GM12878 (cell line): ENCODE data around the gene C4B. TPM values are rescaled to one million over a fixed set of nuclear protein-coding genes. Genes with fewer than 3 reads are reported as not detected.
A peak's percentile ranks its signal among the peaks of the same experiment; 100 is the strongest.

Source experiments
- ATF7 ChIP-seq: fragments of 450-650 bp; IDR thresholded peaks from 2 replicates; pipeline ENCODE4 v1.6.1; 2016; ENCODE audit warnings: low read depth, mild to moderate bottlenecking
- BMI1 ChIP-seq: fragments of 450-650 bp; IDR thresholded peaks from 2 replicates; pipeline ENCODE4 v1.6.1; 2016; ENCODE audit warnings: mild to moderate bottlenecking, moderate library complexity, borderline replicate concordance
- EGR1 ChIP-seq, 2 experiments: IDR thresholded peaks; 1 replicate in 1 of 2; 2 replicates in 1 of 2; pipeline ENCODE4 v1.6.1; 2011 to 2012; ENCODE audit warnings: low read depth in 2 of 2, low read length in 2 of 2, borderline replicate concordance in 1 of 2, mild to moderate bottlenecking in 1 of 2, moderate library complexity in 1 of 2
- KAT2A ChIP-seq: conservative IDR thresholded peaks from 2 replicates; pipeline ENCODE4 v1.6.1; 2011; ENCODE audit warnings: low read depth, low read length; ENCODE audit not compliant: control insufficient read depth
- MEF2B ChIP-seq: fragments of 450-650 bp; IDR thresholded peaks from 2 replicates; pipeline ENCODE4 v1.6.1; 2018; ENCODE audit warnings: mild to moderate bottlenecking, moderate library complexity; ENCODE audit not compliant: partially characterized antibody, poor library complexity, severe bottlenecking
- MYC ChIP-seq: IDR thresholded peaks from 2 replicates; pipeline ENCODE4 v1.6.1; 2011; ENCODE audit warnings: mild to moderate bottlenecking, low read length, moderate library complexity, inconsistent platforms; ENCODE audit not compliant: insufficient read depth, insufficient replicate concordance, insufficient read length, severe bottlenecking
- NR2C1 ChIP-seq: fragments of 450-650 bp; IDR thresholded peaks from 2 replicates; pipeline ENCODE4 v1.6.1; 2017; ENCODE audit warnings: antibody characterized with exemption, mild to moderate bottlenecking, moderate library complexity
- PAX5 ChIP-seq: IDR thresholded peaks from 2 replicates; pipeline ENCODE4 v1.6.1; 2011; ENCODE audit warnings: low read depth, low read length, borderline replicate concordance
- SIN3A ChIP-seq: IDR thresholded peaks from 2 replicates; pipeline ENCODE4 v1.6.1; 2012; ENCODE audit warnings: low read depth, low read length, improper control_type of control experiment
- SMAD1 ChIP-seq: fragments of 450-650 bp; IDR thresholded peaks from 2 replicates; pipeline ENCODE4 v1.6.1; 2018; ENCODE audit warnings: mild to moderate bottlenecking, low read depth; ENCODE audit not compliant: partially characterized antibody
- SMC3 ChIP-seq: IDR thresholded peaks from 2 replicates; pipeline ENCODE4 v1.6.1; 2011; ENCODE audit warnings: low read length, improper control_type of control experiment, borderline replicate concordance
- polyA plus RNA-seq, 11 experiments: library from polyadenylated mRNA; depleted of rRNA in 4 of 11; unstranded in 6 of 11; stranded (reverse) in 5 of 11; fragments of >200 nt; fragmentation: Nextera tagmentation in 4 of 11; fragmentation: Illumina TruSeq in 1 of 11; extraction: Ambion mirVana in 4 of 11; extraction: Trizol in 1 of 11; gene quantifications; 1 replicate in 1 of 11; 2 replicates in 10 of 11; pipeline versions ENCODE4 v1.2.1 to v1.2.3, GENCODE V29; 2011 to 2016; ENCODE audit warnings: inconsistent platforms in 2 of 11, missing spikeins in 2 of 11, low read depth in 1 of 11
- total RNA-seq, 4 experiments: library from RNA; depleted of rRNA in 3 of 4; stranded (reverse); fragments of >200 nt in 3 of 4; fragmentation: Illumina TruSeq in 1 of 4; extraction: Trizol in 1 of 4; gene quantifications; 2 replicates each; pipeline versions ENCODE4 v1.2.1 to v1.2.3, GENCODE V29; 2013 to 2021
- TF ChIP-seq, protein P1 (sequence below): fragments of 150-350 bp; IDR thresholded peaks from 2 replicates; pipeline ENCODE4 v1.6.1; 2016; ENCODE audit warnings: low read depth, low read length
- TF ChIP-seq, protein P2 (sequence below): IDR thresholded peaks from 2 replicates; pipeline ENCODE4 v1.6.1; 2011; ENCODE audit warnings: borderline replicate concordance, low read depth, mild to moderate bottlenecking, moderate library complexity, low read length; ENCODE audit not compliant: insufficient read depth, poor library complexity, severe bottlenecking
- TF ChIP-seq, protein P3 (sequence below): fragments of 450-650 bp; IDR thresholded peaks from 2 replicates; pipeline ENCODE4 v1.6.1; 2017; ENCODE audit warnings: mild to moderate bottlenecking, moderate library complexity
- TF ChIP-seq, protein P4 (sequence below): fragments of 450-650 bp; IDR thresholded peaks from 2 replicates; pipeline ENCODE4 v1.6.1; 2017; ENCODE audit warnings: mild to moderate bottlenecking
- TF ChIP-seq, protein P5 (sequence below): IDR thresholded peaks from 2 replicates; pipeline ENCODE4 v1.6.1; 2011; ENCODE audit warnings: low read depth, mild to moderate bottlenecking, low read length, moderate library complexity, borderline replicate concordance; ENCODE audit errors: extremely low read depth

C4B gene
- total and polyA plus RNA-seq, 10 of the 15 experiments (the other 5 are each of a cell fraction or from before 2014, with no cell fraction given) = 0.13 to 5.6 (median 1.7) TPM; not detected in 1

DNA sequence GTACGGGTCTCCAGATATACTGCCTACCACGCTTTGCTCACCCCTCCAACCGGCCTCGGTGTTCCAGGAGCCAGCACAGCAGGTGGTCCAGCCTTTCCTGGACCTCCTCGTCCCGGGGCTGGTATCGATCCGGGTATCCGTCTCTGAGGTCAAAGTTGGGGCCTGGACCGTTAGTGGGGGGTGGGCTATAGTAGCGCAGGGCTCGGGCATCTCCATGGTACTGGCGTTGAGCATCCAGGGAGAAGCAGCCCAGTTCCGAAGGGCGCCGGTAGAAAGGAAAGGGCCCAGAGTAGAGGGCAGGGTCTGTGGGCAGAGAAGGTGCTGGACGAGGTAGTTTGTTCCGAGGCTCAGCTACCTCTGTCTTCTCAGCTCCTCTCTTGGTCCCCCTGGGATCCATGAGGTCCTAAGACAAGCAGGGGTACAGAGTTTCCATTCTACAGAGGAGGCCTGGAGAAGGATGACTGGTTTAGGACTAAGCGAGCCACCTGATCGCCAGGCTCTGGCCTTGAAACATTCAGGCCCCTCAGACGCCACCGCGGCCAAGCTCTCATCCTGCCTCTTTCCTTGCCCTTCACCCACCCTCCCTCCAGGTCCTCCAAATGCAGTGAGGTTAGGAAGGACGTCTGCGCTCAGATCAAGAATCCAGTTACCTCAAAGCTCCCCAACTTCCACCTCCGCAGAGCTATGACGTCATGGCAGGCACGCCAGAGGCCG is 43.2 kb upstream of the C4B start (continued):
- TF ChIP-seq, protein P1, sequence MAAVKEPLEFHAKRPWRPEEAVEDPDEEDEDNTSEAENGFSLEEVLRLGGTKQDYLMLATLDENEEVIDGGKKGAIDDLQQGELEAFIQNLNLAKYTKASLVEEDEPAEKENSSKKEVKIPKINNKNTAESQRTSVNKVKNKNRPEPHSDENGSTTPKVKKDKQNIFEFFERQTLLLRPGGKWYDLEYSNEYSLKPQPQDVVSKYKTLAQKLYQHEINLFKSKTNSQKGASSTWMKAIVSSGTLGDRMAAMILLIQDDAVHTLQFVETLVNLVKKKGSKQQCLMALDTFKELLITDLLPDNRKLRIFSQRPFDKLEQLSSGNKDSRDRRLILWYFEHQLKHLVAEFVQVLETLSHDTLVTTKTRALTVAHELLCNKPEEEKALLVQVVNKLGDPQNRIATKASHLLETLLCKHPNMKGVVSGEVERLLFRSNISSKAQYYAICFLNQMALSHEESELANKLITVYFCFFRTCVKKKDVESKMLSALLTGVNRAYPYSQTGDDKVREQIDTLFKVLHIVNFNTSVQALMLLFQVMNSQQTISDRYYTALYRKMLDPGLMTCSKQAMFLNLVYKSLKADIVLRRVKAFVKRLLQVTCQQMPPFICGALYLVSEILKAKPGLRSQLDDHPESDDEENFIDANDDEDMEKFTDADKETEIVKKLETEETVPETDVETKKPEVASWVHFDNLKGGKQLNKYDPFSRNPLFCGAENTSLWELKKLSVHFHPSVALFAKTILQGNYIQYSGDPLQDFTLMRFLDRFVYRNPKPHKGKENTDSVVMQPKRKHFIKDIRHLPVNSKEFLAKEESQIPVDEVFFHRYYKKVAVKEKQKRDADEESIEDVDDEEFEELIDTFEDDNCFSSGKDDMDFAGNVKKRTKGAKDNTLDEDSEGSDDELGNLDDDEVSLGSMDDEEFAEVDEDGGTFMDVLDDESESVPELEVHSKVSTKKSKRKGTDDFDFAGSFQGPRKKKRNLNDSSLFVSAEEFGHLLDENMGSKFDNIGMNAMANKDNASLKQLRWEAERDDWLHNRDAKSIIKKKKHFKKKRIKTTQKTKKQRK = no peak
- TF ChIP-seq SMAD1 = peak; percentile 47
- no peak for TF ChIP-seq MEF2B
- peak; percentile 2; the same call in 1 of the 2 replicates for TF ChIP-seq PAX5
- TF ChIP-seq BMI1 = no peak
- TF ChIP-seq, protein P2, sequence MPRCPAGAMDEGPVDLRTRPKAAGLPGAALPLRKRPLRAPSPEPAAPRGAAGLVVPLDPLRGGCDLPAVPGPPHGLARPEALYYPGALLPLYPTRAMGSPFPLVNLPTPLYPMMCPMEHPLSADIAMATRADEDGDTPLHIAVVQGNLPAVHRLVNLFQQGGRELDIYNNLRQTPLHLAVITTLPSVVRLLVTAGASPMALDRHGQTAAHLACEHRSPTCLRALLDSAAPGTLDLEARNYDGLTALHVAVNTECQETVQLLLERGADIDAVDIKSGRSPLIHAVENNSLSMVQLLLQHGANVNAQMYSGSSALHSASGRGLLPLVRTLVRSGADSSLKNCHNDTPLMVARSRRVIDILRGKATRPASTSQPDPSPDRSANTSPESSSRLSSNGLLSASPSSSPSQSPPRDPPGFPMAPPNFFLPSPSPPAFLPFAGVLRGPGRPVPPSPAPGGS = peak; percentile 6
- TF ChIP-seq, protein P3, sequence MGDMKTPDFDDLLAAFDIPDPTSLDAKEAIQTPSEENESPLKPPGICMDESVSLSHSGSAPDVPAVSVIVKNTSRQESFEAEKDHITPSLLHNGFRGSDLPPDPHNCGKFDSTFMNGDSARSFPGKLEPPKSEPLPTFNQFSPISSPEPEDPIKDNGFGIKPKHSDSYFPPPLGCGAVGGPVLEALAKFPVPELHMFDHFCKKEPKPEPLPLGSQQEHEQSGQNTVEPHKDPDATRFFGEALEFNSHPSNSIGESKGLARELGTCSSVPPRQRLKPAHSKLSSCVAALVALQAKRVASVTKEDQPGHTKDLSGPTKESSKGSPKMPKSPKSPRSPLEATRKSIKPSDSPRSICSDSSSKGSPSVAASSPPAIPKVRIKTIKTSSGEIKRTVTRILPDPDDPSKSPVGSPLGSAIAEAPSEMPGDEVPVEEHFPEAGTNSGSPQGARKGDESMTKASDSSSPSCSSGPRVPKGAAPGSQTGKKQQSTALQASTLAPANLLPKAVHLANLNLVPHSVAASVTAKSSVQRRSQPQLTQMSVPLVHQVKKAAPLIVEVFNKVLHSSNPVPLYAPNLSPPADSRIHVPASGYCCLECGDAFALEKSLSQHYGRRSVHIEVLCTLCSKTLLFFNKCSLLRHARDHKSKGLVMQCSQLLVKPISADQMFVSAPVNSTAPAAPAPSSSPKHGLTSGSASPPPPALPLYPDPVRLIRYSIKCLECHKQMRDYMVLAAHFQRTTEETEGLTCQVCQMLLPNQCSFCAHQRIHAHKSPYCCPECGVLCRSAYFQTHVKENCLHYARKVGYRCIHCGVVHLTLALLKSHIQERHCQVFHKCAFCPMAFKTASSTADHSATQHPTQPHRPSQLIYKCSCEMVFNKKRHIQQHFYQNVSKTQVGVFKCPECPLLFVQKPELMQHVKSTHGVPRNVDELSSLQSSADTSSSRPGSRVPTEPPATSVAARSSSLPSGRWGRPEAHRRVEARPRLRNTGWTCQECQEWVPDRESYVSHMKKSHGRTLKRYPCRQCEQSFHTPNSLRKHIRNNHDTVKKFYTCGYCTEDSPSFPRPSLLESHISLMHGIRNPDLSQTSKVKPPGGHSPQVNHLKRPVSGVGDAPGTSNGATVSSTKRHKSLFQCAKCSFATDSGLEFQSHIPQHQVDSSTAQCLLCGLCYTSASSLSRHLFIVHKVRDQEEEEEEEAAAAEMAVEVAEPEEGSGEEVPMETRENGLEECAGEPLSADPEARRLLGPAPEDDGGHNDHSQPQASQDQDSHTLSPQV = peak; percentile 63; the same call in 1 of the 2 replicates
- no peak for TF ChIP-seq KAT2A
- TF ChIP-seq NR2C1 = no peak
- TF ChIP-seq, protein P4, sequence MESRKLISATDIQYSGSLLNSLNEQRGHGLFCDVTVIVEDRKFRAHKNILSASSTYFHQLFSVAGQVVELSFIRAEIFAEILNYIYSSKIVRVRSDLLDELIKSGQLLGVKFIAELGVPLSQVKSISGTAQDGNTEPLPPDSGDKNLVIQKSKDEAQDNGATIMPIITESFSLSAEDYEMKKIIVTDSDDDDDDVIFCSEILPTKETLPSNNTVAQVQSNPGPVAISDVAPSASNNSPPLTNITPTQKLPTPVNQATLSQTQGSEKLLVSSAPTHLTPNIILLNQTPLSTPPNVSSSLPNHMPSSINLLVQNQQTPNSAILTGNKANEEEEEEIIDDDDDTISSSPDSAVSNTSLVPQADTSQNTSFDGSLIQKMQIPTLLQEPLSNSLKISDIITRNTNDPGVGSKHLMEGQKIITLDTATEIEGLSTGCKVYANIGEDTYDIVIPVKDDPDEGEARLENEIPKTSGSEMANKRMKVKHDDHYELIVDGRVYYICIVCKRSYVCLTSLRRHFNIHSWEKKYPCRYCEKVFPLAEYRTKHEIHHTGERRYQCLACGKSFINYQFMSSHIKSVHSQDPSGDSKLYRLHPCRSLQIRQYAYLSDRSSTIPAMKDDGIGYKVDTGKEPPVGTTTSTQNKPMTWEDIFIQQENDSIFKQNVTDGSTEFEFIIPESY = 0 out of 2 replicates have a peak, but pooled peaks have one; percentile 9
- TF ChIP-seq, protein P5, sequence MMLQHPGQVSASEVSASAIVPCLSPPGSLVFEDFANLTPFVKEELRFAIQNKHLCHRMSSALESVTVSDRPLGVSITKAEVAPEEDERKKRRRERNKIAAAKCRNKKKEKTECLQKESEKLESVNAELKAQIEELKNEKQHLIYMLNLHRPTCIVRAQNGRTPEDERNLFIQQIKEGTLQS = 0 out of 2 replicates have a peak, but pooled peaks have one; percentile 39
- peak; percentile 57 for TF ChIP-seq MYC
- TF ChIP-seq EGR1 (IDR thresholded peaks at IDR 0.05; ENCODE audit: borderline replicate concordance in 1 of 2, low read depth in 2 of 2, low read length in 2 of 2) = peak in 1 of 2 experiments; percentile 89; a peak in 1 of 3 replicates
- no peak for TF ChIP-seq SMC3
- no peak for TF ChIP-seq SIN3A
- TF ChIP-seq ATF7 = peak; percentile 100
